ENCODE results near the gene SOHLH2.

The SOHLH2 gene

GRCh38 chr13:36134632-36135031 lies 79.7 kb downstream of the SOHLH2 start:
- TF ChIP-seq ZFX (IDR thresholded peaks at IDR 0.05) (no peak), CTCF (conservative IDR thresholded peaks at IDR 0.05) (no peak)
- no peak overlapping the region for H3K27ac ChIP-seq

- TF ChIP-seq CTCF (conservative IDR thresholded peaks at IDR 0.05) (peak; percentile 7; the same call in 1 of the 2 replicates), ZFX (IDR thresholded peaks at IDR 0.05) (no peak)
- H3K27ac ChIP-seq = no peak overlapping the region
These were observed 80.3 kb downstream of the SOHLH2 start for GRCh38 chr13:36133950-36134626.

- H3K27ac ChIP-seq = no peak overlapping the region
- TF ChIP-seq ZFX (IDR thresholded peaks at IDR 0.05) = no peak
- TF ChIP-seq CTCF (conservative IDR thresholded peaks at IDR 0.05) = no peak
These were observed 82.0 kb downstream of the SOHLH2 start for GRCh38 chr13:36132376-36132775.

- no peak overlapping the region for H3K27ac ChIP-seq
- TF ChIP-seq ZFX (IDR thresholded peaks at IDR 0.05) = no peak
- no peak for TF ChIP-seq CTCF (conservative IDR thresholded peaks at IDR 0.05)
These were observed 82.4 kb downstream of the SOHLH2 start for GRCh38 chr13:36131931-36132297.

GRCh38 chr13:36131222-36131930 lies 83.0 kb downstream of the SOHLH2 start, which contains the start of gene DCLK1:
DCLK1 (minus strand) TSS chr13:36131382.
- TF ChIP-seq ZFX (IDR thresholded peaks at IDR 0.05) = no peak
- TF ChIP-seq CTCF (conservative IDR thresholded peaks at IDR 0.05) = no peak
- H3K27ac ChIP-seq = no peak within 1 kb of the TSS

GRCh38 chr13:36130552-36131221 lies 83.7 kb downstream of the SOHLH2 start:
- TF ChIP-seq CTCF (conservative IDR thresholded peaks at IDR 0.05) = no peak
- TF ChIP-seq ZFX (IDR thresholded peaks at IDR 0.05) = no peak

GRCh38 chr13:36130193-36130551 lies 84.2 kb downstream of the SOHLH2 start:
- H3K27ac ChIP-seq = no peak overlapping the region
- TF ChIP-seq ZFX (IDR thresholded peaks at IDR 0.05) (no peak), CTCF (conservative IDR thresholded peaks at IDR 0.05) (no peak)

More at GRCh38 chr13:36130552-36131221, 83.7 kb downstream of the SOHLH2 start:
- no peak overlapping the region for H3K27ac ChIP-seq
